CD14-positive monocyte (primary cell): Measurements from ENCODE around the gene DCLK2. TPM values are rescaled to one million over a fixed set of nuclear protein-coding genes. Genes with fewer than 3 reads are reported as not detected.

Experiments
- DNase-seq, 3 donors: peaks; one replicate each; pipeline ENCODE4 v3.0.0-alpha.2; 2011 to 2022
- H2AFZ ChIP-seq: 2 replicates; pipeline ENCODE4 v1.6.0; 2012; ENCODE audit warnings: mild to moderate bottlenecking, low read depth, low read length, inconsistent platforms; ENCODE audit not compliant: insufficient read depth, poor library complexity, severe bottlenecking
- H3K27ac ChIP-seq, 2 donors: 1 replicate in 1 of 2; 2 replicates in 1 of 2; pipeline ENCODE4 v1.5.1; 2012 to 2013; ENCODE audit warnings: low read length in 2 of 2, control low read depth in 1 of 2, inconsistent platforms in 1 of 2, low read depth in 1 of 2, mild to moderate bottlenecking in 1 of 2
- H3K27me3 ChIP-seq, 2 donors: one replicate each; pipeline versions ENCODE4 v1.6.0 to v1.6.1; 2011 to 2013; ENCODE audit warnings: low read length in 2 of 2; ENCODE audit not compliant: control insufficient read depth in 2 of 2, insufficient read depth in 2 of 2
- H3K36me3 ChIP-seq, 2 donors: replicated peaks in 1 of 2; 1 replicate in 1 of 2; 2 replicates in 1 of 2; pipeline versions ENCODE4 v1.5.1 to v1.6.1; 2012 to 2013; ENCODE audit warnings: low read length in 2 of 2, control low read depth in 1 of 2, inconsistent platforms in 1 of 2, mild to moderate bottlenecking in 1 of 2; ENCODE audit not compliant: insufficient read depth in 2 of 2, control insufficient read depth in 1 of 2
- H3K4me1 ChIP-seq, 2 donors: 1 replicate in 1 of 2; 2 replicates in 1 of 2; pipeline versions ENCODE4 v1.5.1 to v1.6.1; 2012 to 2013; ENCODE audit warnings: low read length in 2 of 2, control low read depth in 1 of 2, inconsistent platforms in 1 of 2, mild to moderate bottlenecking in 1 of 2, moderate library complexity in 1 of 2; ENCODE audit not compliant: insufficient read depth in 2 of 2, control insufficient read depth in 1 of 2
- H3K4me2 ChIP-seq: replicated peaks from 2 replicates; pipeline ENCODE3; 2012; ENCODE audit warnings: low read length, moderate library complexity, mild to moderate bottlenecking; ENCODE audit not compliant: poor library complexity, severe bottlenecking; ENCODE audit errors: extremely low read depth
- H3K4me3 ChIP-seq, 3 experiments: fragments of 200-600 bp in 1 of 3; sonication (generic) in 1 of 3; replicated peaks in 1 of 3; 1 replicate in 2 of 3; 2 replicates in 1 of 3; pipeline ENCODE4 v1.5.1; 2011 to 2013; ENCODE audit warnings: low read length in 3 of 3, mild to moderate bottlenecking in 3 of 3, control low read depth in 2 of 3, low read depth in 2 of 3, inconsistent platforms in 1 of 3, moderate library complexity in 1 of 3
- H3K79me2 ChIP-seq: 2 replicates; pipeline ENCODE4 v1.6.0; 2012; ENCODE audit warnings: mild to moderate bottlenecking, control low read depth, inconsistent platforms, low read length, moderate library complexity; ENCODE audit not compliant: insufficient read depth
- H3K9ac ChIP-seq: 2 replicates; pipeline ENCODE4 v1.6.0; 2017; ENCODE audit warnings: low read length, mild to moderate bottlenecking; ENCODE audit not compliant: insufficient read depth, poor library complexity, severe bottlenecking
- H3K9me3 ChIP-seq, 2 donors: replicated peaks in 1 of 2; 1 replicate in 1 of 2; 2 replicates in 1 of 2; pipeline versions ENCODE4 v1.5.1 to v1.6.1; 2012 to 2013; ENCODE audit warnings: low read length in 2 of 2, control low read depth in 1 of 2; ENCODE audit not compliant: control insufficient read depth in 1 of 2, insufficient read depth in 1 of 2
- H4K20me1 ChIP-seq: 2 replicates; pipeline ENCODE4 v1.6.0; 2012; ENCODE audit warnings: mild to moderate bottlenecking, low read length, control low read depth, moderate library complexity; ENCODE audit not compliant: insufficient read depth
- H3K27ac Mint-ChIP-seq, 7 donors: one replicate each; pipeline ENCODE4 v1.8.0; 2020; ENCODE audit warnings: mild to moderate bottlenecking in 7 of 7, mixed read lengths in 7 of 7, moderate library complexity in 6 of 7, inconsistent platforms in 2 of 7
- H3K27me3 Mint-ChIP-seq, 3 donors: one replicate each; pipeline ENCODE4 v1.8.0; 2021 to 2022; ENCODE audit warnings: low read depth in 3 of 3, mild to moderate bottlenecking in 3 of 3, mixed read lengths in 3 of 3, moderate library complexity in 3 of 3, inconsistent platforms in 1 of 3
- H3K36me3 Mint-ChIP-seq, 2 donors: one replicate each; pipeline ENCODE4 v1.8.0; 2020; ENCODE audit warnings: mixed read lengths in 2 of 2, inconsistent platforms in 1 of 2, mild to moderate bottlenecking in 1 of 2
- H3K4me1 Mint-ChIP-seq: one replicate; pipeline ENCODE4 v1.8.0; 2020; ENCODE audit warnings: mild to moderate bottlenecking, mixed read lengths
- H3K4me3 Mint-ChIP-seq, 2 donors: one replicate each; pipeline ENCODE4 v1.8.0; 2020; ENCODE audit warnings: mild to moderate bottlenecking in 2 of 2, mixed read lengths in 2 of 2, moderate library complexity in 1 of 2
- H3K9me3 Mint-ChIP-seq, 7 donors: one replicate each; pipeline ENCODE4 v1.8.0; 2020 to 2022; ENCODE audit warnings: mixed read lengths in 7 of 7, mild to moderate bottlenecking in 6 of 7, moderate library complexity in 6 of 7, inconsistent platforms in 2 of 7
- WGBS: methylation state at CpG from one replicate; pipeline ENCODE4 v1.1.5; 2013; ENCODE audit warnings: missing lambda C conversion rate; ENCODE audit not compliant: insufficient coverage; 5-methylcytosine and 5-hydroxymethylcytosine counted together
- intact Hi-C, 2 donors: fragments of 100-400 bp; cut with micrococcal nuclease; formaldehyde crosslinking; loops; one replicate each; pipeline versions ENCODE4 v1.15.0 to v1.15.1; 2023
- polyA plus RNA-seq, 3 donors: library from polyadenylated mRNA; depleted of rRNA in 1 of 3; unstranded in 2 of 3; stranded (reverse) in 1 of 3; fragments of 300-500 nt in 2 of 3; fragments of >200 nt in 1 of 3; fragmentation: Illumina TruSeq in 2 of 3; gene quantifications; 1 replicate in 2 of 3; 2 replicates in 1 of 3; pipeline ENCODE4 v1.2.3, GENCODE V29; 2012 to 2021
- TF ChIP-seq, protein P1 (sequence below): fragments of 200-600 bp; IDR thresholded peaks from one replicate; pipeline ENCODE4 v1.8.0; 2022; ENCODE audit warnings: antibody characterized with exemption, mild to moderate bottlenecking

The DCLK2 gene
- polyA plus RNA-seq, 3 donors = 0.13 TPM; not detected in 2

DNA sequence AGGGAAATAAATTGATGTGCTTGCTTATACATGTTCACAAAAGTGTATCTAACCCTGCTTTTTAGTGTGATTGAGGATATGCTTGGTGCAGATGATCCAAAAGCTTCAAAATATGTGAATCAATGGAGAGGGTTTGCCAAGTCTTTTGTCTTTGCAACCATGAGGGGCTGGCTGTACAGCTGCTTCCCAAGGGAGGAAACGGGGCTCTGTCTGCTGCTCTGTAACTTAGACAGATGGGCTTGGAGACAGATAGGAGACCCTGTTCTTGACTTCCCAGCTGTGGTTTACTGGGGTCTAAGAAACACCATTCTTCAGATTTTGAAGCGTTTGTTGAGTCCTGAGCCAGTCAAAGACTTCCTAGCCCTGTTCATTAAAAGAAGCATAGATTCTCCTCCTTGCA lies 152.3 kb downstream of the DCLK2 start:
- Mint-ChIP-seq H3K27ac (no peak overlapping the region), H3K4me1 (no peaks in the 10 kb centered on the region), H3K27me3 (peaks cover 0 to 2% (median 0%) of the 10 kb centered on the region in 3 donors), H3K4me3 (no peak overlapping the region), H3K9me3 (peaks cover 0 to 4% (median 0%) of the 10 kb centered on the region in 7 donors), H3K36me3 (no peaks in the 10 kb centered on the region)
- Histone ChIP-seq H3K79me2 (no peaks in the 10 kb centered on the region), H3K27ac (no peak overlapping the region), H3K4me3 (no peak overlapping the region), H3K9ac (no peak overlapping the region), H3K9me3 (no peaks in the 10 kb centered on the region), H3K36me3 (no peaks in the 10 kb centered on the region), H2AFZ (no peak overlapping the region), H3K4me1 (no peaks in the 10 kb centered on the region), H3K27me3 (no peaks in the 10 kb centered on the region), H3K4me2 (no peak overlapping the region), H4K20me1 (no peaks in the 10 kb centered on the region)
- DNase-seq = no peak
- TF ChIP-seq, protein P1, sequence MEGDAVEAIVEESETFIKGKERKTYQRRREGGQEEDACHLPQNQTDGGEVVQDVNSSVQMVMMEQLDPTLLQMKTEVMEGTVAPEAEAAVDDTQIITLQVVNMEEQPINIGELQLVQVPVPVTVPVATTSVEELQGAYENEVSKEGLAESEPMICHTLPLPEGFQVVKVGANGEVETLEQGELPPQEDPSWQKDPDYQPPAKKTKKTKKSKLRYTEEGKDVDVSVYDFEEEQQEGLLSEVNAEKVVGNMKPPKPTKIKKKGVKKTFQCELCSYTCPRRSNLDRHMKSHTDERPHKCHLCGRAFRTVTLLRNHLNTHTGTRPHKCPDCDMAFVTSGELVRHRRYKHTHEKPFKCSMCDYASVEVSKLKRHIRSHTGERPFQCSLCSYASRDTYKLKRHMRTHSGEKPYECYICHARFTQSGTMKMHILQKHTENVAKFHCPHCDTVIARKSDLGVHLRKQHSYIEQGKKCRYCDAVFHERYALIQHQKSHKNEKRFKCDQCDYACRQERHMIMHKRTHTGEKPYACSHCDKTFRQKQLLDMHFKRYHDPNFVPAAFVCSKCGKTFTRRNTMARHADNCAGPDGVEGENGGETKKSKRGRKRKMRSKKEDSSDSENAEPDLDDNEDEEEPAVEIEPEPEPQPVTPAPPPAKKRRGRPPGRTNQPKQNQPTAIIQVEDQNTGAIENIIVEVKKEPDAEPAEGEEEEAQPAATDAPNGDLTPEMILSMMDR = no peak
- intact Hi-C loops = no loop called here
- WGBS = 100% methylated on average over 2 of the region's 2 CpGs

DNA sequence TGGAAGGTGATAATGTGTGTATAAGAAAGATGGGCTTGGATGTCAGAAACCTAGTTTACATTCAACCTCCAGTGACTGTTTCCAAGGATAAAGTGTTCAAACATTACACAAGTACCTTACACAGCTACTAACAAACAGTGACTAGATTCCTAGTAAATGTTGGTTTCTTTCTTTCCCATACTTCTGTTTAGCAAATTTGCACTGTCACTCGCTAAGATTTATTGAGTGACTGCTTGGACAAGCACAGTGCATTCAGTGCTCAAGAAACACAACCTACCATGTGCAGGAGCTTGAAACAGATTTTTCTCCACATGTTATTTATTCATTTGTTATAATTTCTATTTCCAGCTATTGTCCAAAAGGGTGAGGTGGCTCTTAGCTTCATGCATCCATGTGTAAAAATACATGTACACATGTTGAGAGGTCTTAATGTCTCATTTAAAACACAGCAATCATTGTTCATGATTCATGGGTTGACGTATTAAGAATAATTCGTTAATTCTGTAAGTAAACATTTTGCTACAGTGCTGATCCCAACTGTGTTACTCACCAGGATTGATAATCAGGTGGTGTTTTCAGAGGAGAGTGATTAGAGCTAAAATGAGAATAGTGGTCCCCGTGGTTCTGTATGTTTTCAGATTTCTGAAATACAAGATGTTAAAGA lies 153.0 kb downstream of the DCLK2 start:
- H3K27ac ChIP-seq = no peak overlapping the region
- no peak for DNase-seq
- no peaks in the 10 kb centered on the region for H3K4me1 ChIP-seq
- no peaks in the 10 kb centered on the region for H3K27me3 ChIP-seq
- Mint-ChIP-seq H3K27me3 (peaks cover 0 to 2% (median 0%) of the 10 kb centered on the region in 3 donors), H3K36me3 (no peaks in the 10 kb centered on the region), H3K9me3 (peaks cover 0 to 4% (median 0%) of the 10 kb centered on the region in 7 donors), H3K4me3 (no peak overlapping the region), H3K27ac (no peak overlapping the region), H3K4me1 (no peaks in the 10 kb centered on the region)
- WGBS = 100% methylated on average over 2 of the region's 4 CpGs
- intact Hi-C loops = no loop called here
- no peak overlapping the region for H3K4me3 ChIP-seq
- H3K79me2 ChIP-seq = no peaks in the 10 kb centered on the region
- no peak overlapping the region for H3K9ac ChIP-seq
- TF ChIP-seq, protein P1 = no peak
- H3K36me3 ChIP-seq = no peaks in the 10 kb centered on the region
- no peak overlapping the region for H2AFZ ChIP-seq
- no peaks in the 10 kb centered on the region for H3K9me3 ChIP-seq
- H3K4me2 ChIP-seq = no peak overlapping the region
- H4K20me1 ChIP-seq = no peaks in the 10 kb centered on the region
